ENCODE results near the gene STK11. TPM values are rescaled to one million over a fixed set of nuclear protein-coding genes. Genes with fewer than 3 reads are reported as not detected.

Gene STK11
- total and polyA plus RNA-seq, 2 donors (not counting 3 experiments of a cell fraction or from before 2014, with no cell fraction given) = 39.4 to 75.4 TPM

- dilution Hi-C loops (cut with MboI; ENCODE audit: extremely low pct_ligation_motif_present, low sequenced_read_pairs) = no loop called here
Observed at GRCh38 chr19:1232652-1233072, 27.1 kb downstream of the STK11 start.

More at GRCh38 chr19:1232652-1233072, 27.1 kb downstream of the STK11 start:
- Histone ChIP-seq H4K20me1 (replicated peaks; ENCODE audit: control insufficient read depth, extremely low read depth, insufficient read depth, low read length) (no peaks in the 10 kb centered on the region), H3K9ac (replicated peaks; ENCODE audit: extremely low read depth, insufficient read depth, low read length) (no peak overlapping the region), H3K4me3 (replicated peaks in 1 of 3; ENCODE audit: insufficient read depth in 1 of 3, low read depth in 1 of 3, low read length in 3 of 3) (no peak overlapping the region), H3K9me3 (replicated peaks; ENCODE audit: control insufficient read depth, insufficient read depth, low read length) (no peaks in the 10 kb centered on the region), H3K36me3 (ENCODE audit: control insufficient read depth in 2 of 2, extremely low read depth in 1 of 2, insufficient read depth in 2 of 2, low read length in 2 of 2) (peaks cover 0 to 18% of the 10 kb centered on the region in 2 experiments), H3K79me2 (ENCODE audit: control insufficient read depth, insufficient read depth, low read length) (no peaks in the 10 kb centered on the region), H3K4me1 (ENCODE audit: control insufficient read depth, extremely low read depth, insufficient read depth, low read length) (peaks cover 10% of the 10 kb centered on the region), H3K4me2 (ENCODE audit: insufficient read depth, low read length) (no peak overlapping the region), H3K27me3 (ENCODE audit: control insufficient read depth in 2 of 2, insufficient read depth in 2 of 2, low read length in 2 of 2) (no peaks in the 10 kb centered on the region), H3K27ac (ENCODE audit: insufficient read depth, low read depth, low read length) (no peak overlapping the region), H2AFZ (ENCODE audit: low read depth, low read length) (no peak overlapping the region), H3K9me1 (replicated peaks; ENCODE audit: control insufficient read depth, extremely low read depth, insufficient read depth, low read length) (no peaks in the 10 kb centered on the region)
- TF ChIP-seq POLR2AphosphoS5 (IDR thresholded peaks at IDR 0.05; ENCODE audit: insufficient read depth, low read depth, low read length) = no peak
- no peak for TF ChIP-seq CTCF (IDR thresholded peaks at IDR 0.05; ENCODE audit: extremely low read depth in 1 of 2, insufficient read depth in 1 of 2, low read depth in 1 of 2, low read length in 2 of 2)
- no peak for TF ChIP-seq GATA2 (IDR thresholded peaks at IDR 0.05; ENCODE audit: insufficient read depth, insufficient read length, low read depth, low read length)
- TF ChIP-seq EZH2 (IDR thresholded peaks at IDR 0.05; ENCODE audit: borderline replicate concordance, low read depth, low read length, severe bottlenecking) = no peak
- TF ChIP-seq JUN (IDR thresholded peaks at IDR 0.05; ENCODE audit: borderline replicate concordance, insufficient read depth, insufficient read length, low read depth) = no peak
- TF ChIP-seq POLR2A (IDR thresholded peaks at IDR 0.05; ENCODE audit: low read depth, low read length) = no peak
- no peak for TF ChIP-seq FOS (IDR thresholded peaks at IDR 0.05; ENCODE audit: borderline replicate concordance, insufficient read depth, low read length)
- TF ChIP-seq MYC (IDR thresholded peaks at IDR 0.05; ENCODE audit: low read depth, low read length) = no peak
- TF ChIP-seq MAX (IDR thresholded peaks at IDR 0.05; ENCODE audit: insufficient read depth, insufficient read length) = no peak
- ChIA-PET POLR2A (no interaction called here), CTCF (interaction anchor here (0.7 to 1.6 kb wide), 4 partner anchors 10 to 172 kb away, joined by 3 to 7 read pairs (median 4); no protein-coding TSS in a partner anchor)
- peak; percentile 54 for DNase-seq (ENCODE audit: low read depth, low spot score)
- intact Hi-C loops (cut with micrococcal nuclease) = no loop called here
- no TSS peak for BruUV-seq (replicated peaks)
- peak; percentile 58 for FAIRE-seq
